Panc1 (cell line): ENCODE measurements around the gene RPRD1B. TPM values are rescaled to one million over a fixed set of nuclear protein-coding genes. Genes with fewer than 3 reads are reported as not detected.

Experiments
- ATAC-seq: fragments of 200-7000 bp; cut with Tn5 transposase; 2 replicates; pipeline ENCODE4 v1.9.1; 2020; ENCODE audit warnings: mild to moderate bottlenecking, moderate library complexity
- BruUV-seq: library from RNA; stranded (reverse); fragments of 400-500 nt; replicated peaks from 2 replicates; lab custom pipeline; 2021; lab: Mats Ljungman, UMichigan
- CTCF ChIA-PET: fragments of 300-600 bp; sonication (Branson Sonifier 250); formaldehyde crosslinking; loops from one replicate; lab custom pipeline; 2022; ENCODE audit warnings: antibody characterized with exemption; lab: Charles Lee
- POLR2A ChIA-PET: fragments of 300-600 bp; sonication (Branson Sonifier 250); formaldehyde crosslinking; loops from one replicate; lab custom pipeline; 2022; ENCODE audit warnings: antibody characterized with exemption; lab: Charles Lee
- DNase-seq: peaks from one replicate; pipeline ENCODE4 v3.0.0-alpha.2; 2010; ENCODE audit warnings: low read depth, low spot score
- H3K27ac ChIP-seq: 2 replicates; pipeline ENCODE4 v1.5.1; 2011; ENCODE audit warnings: mild to moderate bottlenecking, low read length, inconsistent platforms
- H3K27me3 ChIP-seq: fragments of 200-500 bp; sonication (Bioruptor generic); 2 replicates; pipeline ENCODE4 v1.6.0; 2014; ENCODE audit warnings: low read length, inconsistent platforms; ENCODE audit not compliant: control insufficient read depth, insufficient read depth
- H3K36me3 ChIP-seq: fragments of 200-500 bp; sonication (Bioruptor generic); 2 replicates; pipeline ENCODE4 v1.5.1; 2014; ENCODE audit warnings: inconsistent platforms, mild to moderate bottlenecking, low read length, moderate library complexity; ENCODE audit not compliant: control insufficient read depth, insufficient read depth
- H3K4me1 ChIP-seq: 2 replicates; pipeline ENCODE4 v1.5.1; 2011; ENCODE audit warnings: inconsistent platforms, mild to moderate bottlenecking, low read length, moderate library complexity; ENCODE audit not compliant: control insufficient read depth, insufficient read depth
- H3K4me3 ChIP-seq, 2 experiments: 2 replicates each; pipeline ENCODE4 v1.5.1; 2011 to 2012; ENCODE audit warnings: low read depth in 2 of 2, low read length in 2 of 2, mild to moderate bottlenecking in 2 of 2, inconsistent platforms in 1 of 2, moderate library complexity in 1 of 2
- H3K9me3 ChIP-seq: fragments of 200-500 bp; sonication (Bioruptor generic); 2 replicates; pipeline ENCODE4 v1.5.1; 2014; ENCODE audit warnings: low read depth, mild to moderate bottlenecking, inconsistent platforms, low read length, moderate library complexity; ENCODE audit not compliant: control insufficient read depth, insufficient read depth
- CTCF ChIP-seq: fragments of 450-650 bp; IDR thresholded peaks from 2 replicates; pipeline ENCODE4 v1.5.1; 2017; ENCODE audit warnings: mild to moderate bottlenecking
- POLR2AphosphoS5 ChIP-seq: IDR thresholded peaks from 2 replicates; pipeline ENCODE4 v1.6.1; 2012; ENCODE audit warnings: mild to moderate bottlenecking, low read depth, low read length, moderate library complexity
- REST ChIP-seq, 2 experiments: IDR thresholded peaks; 2 replicates each; pipeline ENCODE4 v1.6.1; 2011 to 2012; ENCODE audit warnings: low read depth in 2 of 2, control low read depth in 1 of 2, low read length in 1 of 2, mild to moderate bottlenecking in 1 of 2, moderate library complexity in 1 of 2; ENCODE audit not compliant: insufficient read depth in 1 of 2
- SIN3A ChIP-seq: IDR thresholded peaks from 2 replicates; pipeline ENCODE4 v1.6.1; 2012; ENCODE audit warnings: low read depth, mild to moderate bottlenecking, low read length, moderate library complexity, borderline replicate concordance; ENCODE audit not compliant: insufficient read depth
- TCF7L2 ChIP-seq: IDR thresholded peaks from 2 replicates; pipeline ENCODE4 v1.6.1; 2011; ENCODE audit warnings: mild to moderate bottlenecking, low read depth, low read length, inconsistent platforms
- in situ Hi-C: cut with HindIII; loops from 2 replicates; pipeline ENCODE4 v1.10.0; 2016; ENCODE audit warnings: low sequenced_read_pairs, low pct_unique_long_range_greater_than_20kb
- intact Hi-C: fragments of 100-400 bp; cut with micrococcal nuclease; formaldehyde crosslinking; loops from one replicate; pipeline ENCODE4 v1.10.0; 2022; ENCODE audit not compliant: unreplicated experiment
- total RNA-seq: library from RNA; stranded (reverse); gene quantifications from one replicate; pipeline ENCODE4 v1.2.1, GENCODE V29; 2021; ENCODE audit not compliant: unreplicated experiment

RPRD1B gene
- total RNA-seq, 1 experiment from 2014 or later = 33.6 TPM

- Histone ChIP-seq H3K36me3 (no peaks in the 10 kb centered on the region), H3K4me1 (peaks cover 10% of the 10 kb centered on the region), H3K27ac (peak overlapping the region; percentile 20; the same call in 1 of the 2 replicates), H3K9me3 (peaks cover 13% of the 10 kb centered on the region), H3K27me3 (no peaks in the 10 kb centered on the region), H3K4me3 (no peak overlapping the region)
- 0 out of 2 replicates have a peak, but pooled peaks have one; percentile 38 for ATAC-seq
- in situ Hi-C loops (no loop called here), intact Hi-C loops (no loop called here)
- TF ChIP-seq REST (IDR thresholded peaks at IDR 0.05; ENCODE audit: insufficient read depth in 1 of 2, low read depth in 2 of 2, low read length in 1 of 2) (no peak), SIN3A (no peak), CTCF (no peak), POLR2AphosphoS5 (no peak)
- ChIA-PET CTCF (interaction anchor here (0.6 kb wide), 1 partner anchor 476 kb away, joined by 3 read pairs; no protein-coding TSS in a partner anchor), POLR2A (no interaction called here)
- no TSS peak for BruUV-seq
- no peak for DNase-seq
Measured at GRCh38 chr20:38023181-38024001, 10.2 kb upstream of the RPRD1B start.

- no peak for ATAC-seq
- H3K9me3 ChIP-seq = peaks cover 5% of the 10 kb centered on the region; the same call in 1 of the 2 replicates
- POLR2A ChIA-PET = no interaction called here
- no peak for DNase-seq
- CTCF ChIA-PET = no interaction called here
- peaks cover 10% of the 10 kb centered on the region for H3K4me1 ChIP-seq
- in situ Hi-C loops = no loop called here
- H3K36me3 ChIP-seq = no peaks in the 10 kb centered on the region
- no peaks in the 10 kb centered on the region for H3K27me3 ChIP-seq
- H3K4me3 ChIP-seq = no peak overlapping the region
- intact Hi-C loops = no loop called here
- H3K27ac ChIP-seq = no peak overlapping the region
- BruUV-seq = no TSS peak
- TF ChIP-seq TCF7L2 = no peak
- TF ChIP-seq CTCF = no peak
- TF ChIP-seq REST (IDR thresholded peaks at IDR 0.05; ENCODE audit: insufficient read depth in 1 of 2, low read depth in 2 of 2, low read length in 1 of 2) = no peak
- TF ChIP-seq SIN3A = no peak
- TF ChIP-seq POLR2AphosphoS5 = no peak
Measured at GRCh38 chr20:38024496-38024895, 9.1 kb upstream of the RPRD1B start.
